ENCODE data around the gene MAPKBP1.

Gene MAPKBP1

DNA sequence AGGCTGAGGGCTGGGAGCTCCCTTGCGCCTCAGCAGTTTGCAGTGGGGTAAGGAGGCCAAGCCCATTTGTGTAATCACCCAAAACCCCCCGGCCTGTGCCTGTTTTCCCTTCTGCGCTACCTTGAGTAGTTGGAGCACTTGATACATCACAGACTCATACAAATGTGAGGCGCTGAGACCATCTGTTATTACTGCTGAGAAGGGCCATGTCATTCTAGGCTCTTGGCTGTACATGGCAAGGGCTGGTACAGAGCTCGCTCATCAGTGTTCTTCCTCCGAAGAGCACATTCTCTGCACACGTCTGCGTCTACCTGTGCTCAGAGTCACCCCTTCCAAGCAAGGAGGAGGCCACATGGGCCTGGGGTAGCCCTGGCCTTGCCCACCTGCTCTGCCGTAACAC lies 73.7 kb downstream of the MAPKBP1 start:
- Histone ChIP-seq H3K4me1 (peaks cover 0 to 25% (median 20%) of the 10 kb centered on the region in 10 experiments; a peak in 18 of 20 replicates), H3K27ac (no peak overlapping the region), H4K20me1 (peaks cover 0 to 75% (median 0%) of the 10 kb centered on the region in 11 experiments; a peak in 5 of 22 replicates), H3K4me3 (no peak overlapping the region), H3K36me3 (peaks cover 19 to 62% (median 48%) of the 10 kb centered on the region in 11 experiments; a peak in 21 of 22 replicates), H3K9me3 (replicated peaks in 1 of 11) (no peaks in the 10 kb centered on the region), H3K27me3 (peaks cover 3 to 10% (median 7%) of the 10 kb centered on the region in 11 experiments; a peak in 13 of 22 replicates), H3K9ac (no peak overlapping the region), H3K4me2 (no peak overlapping the region)
- no peak for TF ChIP-seq Cebpa-rat (IDR thresholded peaks at IDR 0.05)

DNA sequence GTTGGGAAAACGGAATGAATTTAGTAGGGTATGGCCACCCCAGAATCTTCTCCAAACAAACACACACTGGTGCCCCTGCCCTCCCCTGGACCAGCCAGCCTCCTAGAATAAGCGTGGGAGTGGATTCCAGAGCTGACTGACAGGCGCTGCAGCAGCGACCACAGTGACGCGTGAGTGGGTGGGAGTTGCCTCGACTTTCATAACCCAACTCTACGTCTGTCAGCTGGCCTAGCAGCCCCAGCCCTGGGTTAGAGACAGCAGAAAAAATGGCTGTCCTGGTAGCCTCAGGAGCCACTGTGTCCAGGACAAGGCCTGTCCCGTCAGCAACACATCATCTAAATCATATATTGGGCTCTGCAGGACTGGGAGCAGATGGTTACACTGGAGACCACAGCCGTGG lies 74.3 kb downstream of the MAPKBP1 start:
- no peak overlapping the region for H3K27ac ChIP-seq
- TF ChIP-seq Cebpa-rat (IDR thresholded peaks at IDR 0.05), result no peak
- H3K4me1 ChIP-seq, result peaks cover 0 to 19% (median 15%) of the 10 kb centered on the region in 10 experiments; a peak in 18 of 20 replicates
- H3K4me3 ChIP-seq, result no peak overlapping the region
- H3K4me2 ChIP-seq, result no peak overlapping the region
- peaks cover 19 to 57% (median 44%) of the 10 kb centered on the region in 11 experiments; a peak in 21 of 22 replicates for H3K36me3 ChIP-seq
- H3K27me3 ChIP-seq, result peaks cover 3 to 10% (median 7%) of the 10 kb centered on the region in 11 experiments; a peak in 13 of 22 replicates
- H3K9ac ChIP-seq, result no peak overlapping the region
- no peaks in the 10 kb centered on the region for H3K9me3 ChIP-seq (replicated peaks in 1 of 11)
- peaks cover 0 to 81% (median 0%) of the 10 kb centered on the region in 11 experiments; a peak in 5 of 22 replicates for H4K20me1 ChIP-seq

DNA sequence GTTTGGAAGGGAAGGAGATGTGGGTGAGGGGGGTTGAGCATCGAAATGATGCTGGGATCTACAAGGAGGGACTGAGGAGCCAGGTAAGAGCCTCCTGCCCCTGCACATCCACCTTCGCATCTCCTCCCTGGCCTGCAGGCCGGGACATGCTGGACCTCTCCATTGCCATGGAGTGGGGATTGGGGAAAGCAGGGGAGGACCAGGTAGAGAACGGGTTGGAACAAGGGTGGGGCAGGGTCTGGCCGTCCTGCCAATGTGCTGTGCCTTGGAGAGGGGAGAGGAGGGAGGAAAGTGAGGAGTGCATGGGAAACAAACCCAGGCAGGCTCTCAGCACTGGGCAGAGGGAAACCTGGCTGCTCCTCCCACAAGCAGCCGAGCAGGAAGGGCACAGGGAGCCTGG lies 74.9 kb downstream of the MAPKBP1 start:
- Histone ChIP-seq H3K36me3 (peaks cover 19 to 51% (median 44%) of the 10 kb centered on the region in 11 experiments; a peak in 21 of 22 replicates), H3K9me3 (replicated peaks in 1 of 11) (no peaks in the 10 kb centered on the region), H3K27ac (no peak overlapping the region), H3K4me2 (no peak overlapping the region), H3K9ac (no peak overlapping the region), H3K4me3 (no peak overlapping the region), H4K20me1 (peaks cover 0 to 85% (median 0%) of the 10 kb centered on the region in 11 experiments; a peak in 5 of 22 replicates), H3K4me1 (peaks cover 0 to 17% (median 15%) of the 10 kb centered on the region in 10 experiments; a peak in 18 of 20 replicates), H3K27me3 (peaks cover 3 to 10% (median 7%) of the 10 kb centered on the region in 11 experiments; a peak in 13 of 22 replicates)
- TF ChIP-seq Cebpa-rat (IDR thresholded peaks at IDR 0.05), result no peak

DNA sequence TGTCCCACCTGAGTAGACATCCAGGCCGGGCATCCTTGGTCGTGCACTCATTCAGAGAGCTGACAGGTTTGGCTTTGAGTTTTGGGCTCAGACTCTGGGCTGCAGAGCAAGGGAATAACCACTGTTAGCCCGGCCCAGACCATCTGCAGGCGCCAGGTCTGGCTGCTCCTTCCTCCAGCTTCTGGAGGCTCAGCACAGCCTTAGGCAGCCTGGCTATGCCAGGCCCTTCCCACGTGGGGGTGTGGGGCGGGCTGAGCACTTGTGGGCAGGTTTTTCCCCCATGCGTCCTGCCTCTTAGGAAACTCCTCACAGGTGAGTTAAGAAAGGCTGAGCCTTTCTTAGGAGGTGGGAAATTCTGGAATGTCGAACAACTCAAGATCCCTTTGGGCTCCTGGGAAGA lies 75.6 kb downstream of the MAPKBP1 start:
- Histone ChIP-seq H4K20me1 (peaks cover 0 to 83% (median 0%) of the 10 kb centered on the region in 11 experiments; a peak in 5 of 22 replicates), H3K4me3 (no peak overlapping the region), H3K36me3 (peaks cover 19 to 44% (median 38%) of the 10 kb centered on the region in 11 experiments; a peak in 21 of 22 replicates), H3K9me3 (replicated peaks in 1 of 11) (no peaks in the 10 kb centered on the region), H3K27me3 (peaks cover 3 to 10% (median 7%) of the 10 kb centered on the region in 11 experiments; a peak in 13 of 22 replicates), H3K27ac (no peak overlapping the region), H3K4me2 (peak overlapping the region in 8 of 11 experiments; percentile 47 to 81 (median 68); a peak in 6 of 22 replicates), H3K9ac (peak overlapping the region in 1 of 11 experiments; percentile 18; a peak in 1 of 22 replicates), H3K4me1 (peaks cover 0 to 20% (median 16%) of the 10 kb centered on the region in 10 experiments; a peak in 18 of 20 replicates)
- no peak for TF ChIP-seq Cebpa-rat (IDR thresholded peaks at IDR 0.05)

DNA sequence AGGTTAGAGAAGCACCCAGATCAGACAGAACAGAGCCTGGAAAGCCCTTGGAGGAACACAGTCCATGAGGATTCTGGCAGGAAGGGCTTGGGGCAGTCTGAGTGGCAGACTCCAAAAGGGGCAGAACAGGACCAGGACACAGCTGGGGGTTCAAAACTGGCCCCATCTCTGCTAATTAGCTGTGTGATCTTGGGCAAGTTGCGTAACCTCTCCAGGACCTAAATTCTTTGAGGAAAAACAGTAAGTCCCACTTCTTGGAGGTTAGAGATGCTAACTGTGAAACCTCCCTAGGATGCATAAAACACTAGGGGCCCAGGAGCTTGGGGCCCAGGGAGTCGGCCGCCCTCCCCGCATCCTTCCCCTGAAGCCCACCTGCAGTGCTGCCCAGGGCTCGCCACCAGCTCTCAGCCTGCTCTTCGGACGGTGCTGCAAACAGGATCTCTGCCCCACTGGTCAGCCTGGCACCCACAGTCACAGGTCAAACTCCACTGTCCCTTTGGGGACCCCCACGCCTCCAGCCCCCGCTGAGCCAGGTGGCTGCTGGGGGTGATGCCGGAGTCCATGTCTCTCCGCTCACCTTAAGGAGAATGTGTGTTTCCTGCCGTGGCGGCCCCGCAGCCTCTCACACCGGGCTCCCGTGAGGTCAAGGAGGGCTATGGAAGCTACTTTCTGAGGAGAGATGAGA lies 76.3 kb downstream of the MAPKBP1 start:
- H3K4me2 ChIP-seq, result peak overlapping the region; percentile 14 to 81 (median 67); a peak in 20 of 22 replicates
- H3K27me3 ChIP-seq, result peaks cover 3 to 10% (median 7%) of the 10 kb centered on the region in 11 experiments; a peak in 13 of 22 replicates
- peak in 8 of 11 experiments; percentile 41 to 82 (median 66); a peak in 12 of 22 replicates for TF ChIP-seq Cebpa-rat (IDR thresholded peaks at IDR 0.05)
- peaks cover 0 to 84% (median 0%) of the 10 kb centered on the region in 11 experiments; a peak in 5 of 22 replicates for H4K20me1 ChIP-seq
- peaks cover 19 to 37% (median 31%) of the 10 kb centered on the region in 11 experiments; a peak in 21 of 22 replicates for H3K36me3 ChIP-seq
- H3K9me3 ChIP-seq (replicated peaks in 1 of 11), result no peaks in the 10 kb centered on the region
- H3K27ac ChIP-seq, result no peak overlapping the region
- peaks cover 0 to 27% (median 23%) of the 10 kb centered on the region in 10 experiments; a peak in 18 of 20 replicates for H3K4me1 ChIP-seq
- H3K4me3 ChIP-seq, result no peak overlapping the region
- peak overlapping the region in 2 of 11 experiments; percentile 4 to 18; a peak in 1 of 22 replicates for H3K9ac ChIP-seq

DNA sequence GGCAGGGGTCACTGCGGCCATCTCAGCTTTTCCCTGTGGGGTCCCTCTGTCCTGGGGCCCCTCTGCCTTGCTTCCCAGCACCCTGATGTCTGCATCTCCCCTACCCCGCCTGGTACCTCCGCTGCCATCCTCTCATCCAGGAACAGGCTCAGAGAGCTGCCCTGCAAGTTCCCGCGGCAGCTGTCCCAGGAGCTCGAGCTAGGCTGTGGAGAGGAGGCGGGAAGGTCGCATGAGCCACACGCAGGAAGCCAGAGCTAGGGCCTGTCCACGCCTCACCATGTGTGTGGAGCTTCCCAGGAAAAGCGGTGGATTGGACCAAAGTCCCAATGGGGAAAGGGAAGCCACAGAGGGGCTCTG lies 76.9 kb downstream of the MAPKBP1 start:
- peak overlapping the region; percentile 14 to 81 (median 67); a peak in 18 of 22 replicates for H3K4me2 ChIP-seq
- no peak overlapping the region for H3K27ac ChIP-seq
- H3K36me3 ChIP-seq, result peaks cover 13 to 32% (median 26%) of the 10 kb centered on the region in 11 experiments; a peak in 21 of 22 replicates
- H3K27me3 ChIP-seq, result peaks cover 3 to 10% (median 7%) of the 10 kb centered on the region in 11 experiments; a peak in 13 of 22 replicates
- H4K20me1 ChIP-seq, result peaks cover 0 to 85% (median 0%) of the 10 kb centered on the region in 11 experiments; a peak in 4 of 22 replicates
- H3K4me1 ChIP-seq, result peaks cover 0 to 32% (median 28%) of the 10 kb centered on the region in 10 experiments; a peak in 18 of 20 replicates
- H3K9ac ChIP-seq, result 0 out of 22 replicates have a peak overlapping the region, but pooled peaks of 2 of the 11 experiments have one; percentile 4 to 18
- H3K4me3 ChIP-seq, result no peak overlapping the region
- TF ChIP-seq Cebpa-rat (IDR thresholded peaks at IDR 0.05), result no peak
- no peaks in the 10 kb centered on the region for H3K9me3 ChIP-seq (replicated peaks in 1 of 11)

DNA sequence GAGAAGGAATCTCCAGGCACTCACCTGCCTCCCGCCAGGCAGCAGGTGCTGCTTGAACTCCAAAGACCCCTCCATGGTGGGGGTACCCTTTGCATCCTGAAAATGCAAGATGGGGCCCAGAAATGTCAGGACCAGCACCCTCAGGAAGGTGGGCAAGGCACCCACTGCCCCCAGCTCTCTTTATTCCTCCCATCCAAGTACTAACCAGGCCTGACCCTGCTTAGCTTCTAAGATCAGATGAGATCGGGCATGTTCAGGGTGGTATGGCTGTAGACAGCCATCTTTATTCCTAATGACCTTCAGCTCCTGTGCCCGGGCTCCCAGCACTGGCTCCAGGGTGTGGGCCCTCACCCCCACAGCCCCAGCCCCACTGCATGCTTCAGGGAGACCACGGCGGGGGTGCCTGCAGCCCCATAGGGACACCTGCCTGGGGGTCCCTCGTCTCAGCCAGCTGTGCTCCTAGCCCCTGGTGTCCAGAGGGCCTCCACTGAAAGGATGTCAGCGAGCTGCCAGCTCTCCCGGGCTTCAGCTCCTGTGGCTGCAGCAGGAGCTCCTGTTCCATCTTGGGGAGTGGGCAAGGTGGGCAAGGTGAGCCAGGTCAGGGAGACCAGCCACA lies 77.6 kb downstream of the MAPKBP1 start:
- H3K27ac ChIP-seq, result no peak overlapping the region
- H3K9me3 ChIP-seq (replicated peaks in 1 of 11), result no peaks in the 10 kb centered on the region
- no peak for TF ChIP-seq Cebpa-rat (IDR thresholded peaks at IDR 0.05)

More for the DNA sequence above, 77.6 kb downstream of the MAPKBP1 start:
- Histone ChIP-seq H3K36me3 (peaks cover 8 to 25% (median 19%) of the 10 kb centered on the region in 11 experiments; a peak in 21 of 22 replicates), H3K27me3 (peaks cover 3 to 10% (median 7%) of the 10 kb centered on the region in 11 experiments; a peak in 13 of 22 replicates), H4K20me1 (peaks cover 0 to 82% (median 0%) of the 10 kb centered on the region in 11 experiments; a peak in 4 of 22 replicates), H3K4me3 (no peak overlapping the region), H3K4me2 (peak overlapping the region in 1 of 11 experiments; percentile 10; a peak in 1 of 22 replicates), H3K4me1 (peaks cover 0 to 35% (median 31%) of the 10 kb centered on the region in 10 experiments; a peak in 18 of 20 replicates), H3K9ac (no peak overlapping the region)

Measured in BLaER1 treated with 17β-estradiol and CSF1 and Interleukin-3, amounts not matched to agents 10 nM and 100 nM (cell line).